Endothelial cell of umbilical vein (primary cell): Measurements from ENCODE around the gene MYLK.

ENCODE experiments used
- CTCF ChIP-seq, 2 donors: IDR thresholded peaks; 1 replicate in 1 of 2; 2 replicates in 1 of 2; pipeline ENCODE4 v1.5.1; 2011; ENCODE audit warnings: low read length in 2 of 2, mild to moderate bottlenecking in 2 of 2, moderate library complexity in 2 of 2, control low read depth in 1 of 2, inconsistent platforms in 1 of 2, low read depth in 1 of 2; ENCODE audit not compliant: insufficient read depth in 1 of 2; ENCODE audit errors: extremely low read depth in 1 of 2
- EZH2 ChIP-seq: IDR thresholded peaks from 2 replicates; pipeline ENCODE4 v1.6.1; 2012; ENCODE audit warnings: borderline replicate concordance, low read depth, mild to moderate bottlenecking, moderate library complexity, low read length, inconsistent platforms; ENCODE audit not compliant: severe bottlenecking
- FOS ChIP-seq: IDR thresholded peaks from 2 replicates; pipeline ENCODE4 v1.6.1; 2011; ENCODE audit warnings: mild to moderate bottlenecking, low read length, moderate library complexity, borderline replicate concordance; ENCODE audit not compliant: insufficient read depth
- JUN ChIP-seq: IDR thresholded peaks from 2 replicates; pipeline ENCODE4 v1.6.1; 2011; ENCODE audit warnings: borderline replicate concordance, low read depth; ENCODE audit not compliant: insufficient read length, insufficient read depth
- MAX ChIP-seq: IDR thresholded peaks from 2 replicates; pipeline ENCODE4 v1.6.1; 2011; ENCODE audit not compliant: insufficient read depth, insufficient read length
- MYC ChIP-seq: IDR thresholded peaks from one replicate; pipeline ENCODE4 v1.6.1; 2011; ENCODE audit warnings: mild to moderate bottlenecking, low read depth, low read length
- POLR2A ChIP-seq: IDR thresholded peaks from 2 replicates; pipeline ENCODE4 v1.6.1; 2012; ENCODE audit warnings: low read depth, mild to moderate bottlenecking, control low read depth, low read length
- POLR2AphosphoS5 ChIP-seq: IDR thresholded peaks from 2 replicates; pipeline ENCODE4 v1.6.1; 2012; ENCODE audit warnings: low read depth, mild to moderate bottlenecking, control low read depth, low read length, moderate library complexity; ENCODE audit not compliant: insufficient read depth

GRCh38 chr3:123642182-123642956 lies 241.8 kb downstream of the MYLK start:
- peak; percentile 85 to 97 for TF ChIP-seq CTCF (IDR thresholded peaks at IDR 0.05; ENCODE audit: extremely low read depth in 1 of 2, insufficient read depth in 1 of 2, low read depth in 1 of 2, low read length in 2 of 2)
- no peak for TF ChIP-seq POLR2AphosphoS5
- TF ChIP-seq POLR2A: no peak
- TF ChIP-seq JUN: no peak
- no peak for TF ChIP-seq FOS
- no peak for TF ChIP-seq MYC
- TF ChIP-seq MAX: peak; percentile 84
- no peak for TF ChIP-seq EZH2
